Activated naive CD4-positive, alpha-beta T cell treated with anti-CD3 and anti-CD28 coated beads, Interleukin-2, amount 10 ng/mL, durations not matched to agents 7 days and 5 days (primary cell): ENCODE results near the gene SHBG.

Experiments used
- CTCF ChIA-PET: fragments of 350-600 bp; sonication (Branson Sonifier 250); formaldehyde crosslinking; loops from one replicate; lab custom pipeline; 2021; ENCODE audit warnings: antibody characterized with exemption; lab: Charles Lee
- DNase-seq: peaks from one replicate; pipeline ENCODE4 v3.0.0-alpha.2; 2020
- H3K27ac Mint-ChIP-seq: one replicate; pipeline ENCODE4 v1.8.0; 2021; ENCODE audit warnings: mild to moderate bottlenecking, moderate library complexity, mixed read lengths
- H3K27me3 Mint-ChIP-seq: one replicate; pipeline ENCODE4 v1.8.0; 2021; ENCODE audit warnings: mild to moderate bottlenecking, mixed read lengths
- H3K36me3 Mint-ChIP-seq: one replicate; pipeline ENCODE4 v1.8.0; 2021; ENCODE audit warnings: mixed read lengths
- H3K4me1 Mint-ChIP-seq: one replicate; pipeline ENCODE4 v1.8.0; 2021; ENCODE audit warnings: mixed read lengths
- H3K4me3 Mint-ChIP-seq: one replicate; pipeline ENCODE4 v1.8.0; 2021; ENCODE audit warnings: mild to moderate bottlenecking, moderate library complexity, mixed read lengths
- H3K9me3 Mint-ChIP-seq: one replicate; pipeline ENCODE4 v1.8.0; 2021; ENCODE audit warnings: mixed read lengths

SHBG gene

DNA sequence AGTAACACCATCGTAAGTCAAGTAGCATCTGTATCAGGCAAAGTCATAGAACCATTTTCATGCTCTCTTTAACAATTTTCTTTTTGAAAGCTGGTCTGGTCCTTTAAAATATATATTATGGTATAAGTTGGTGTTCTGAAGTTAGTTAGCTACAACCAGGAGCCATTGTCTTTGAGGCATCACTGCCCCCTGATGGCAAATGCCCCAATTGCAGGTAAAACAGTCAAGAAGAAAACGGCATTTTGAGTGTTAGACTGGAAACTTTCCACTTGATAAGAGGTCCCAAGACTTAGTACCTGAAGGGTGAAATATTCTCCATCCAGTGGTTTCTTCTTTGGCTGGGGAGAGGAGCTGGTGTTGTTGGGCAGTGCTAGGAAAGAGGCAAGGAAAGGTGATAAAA is 43.3 kb downstream of the SHBG start:
- no peaks in the 10 kb centered on the region for H3K4me1 Mint-ChIP-seq
- no peak overlapping the region for H3K27ac Mint-ChIP-seq
- H3K36me3 Mint-ChIP-seq, result peaks cover 60% of the 10 kb centered on the region
- peaks cover 10% of the 10 kb centered on the region for H3K9me3 Mint-ChIP-seq
- CTCF ChIA-PET, result interaction anchor here (0.6 to 2.2 kb wide), 10 partner anchors 10 to 253 kb away, joined by 3 to 11 read pairs (median 3); partner anchors contain the start of genes SAT2, TP53 and WRAP53
- peak; percentile 66 for DNase-seq
- no peaks in the 10 kb centered on the region for H3K27me3 Mint-ChIP-seq
- no peak overlapping the region for H3K4me3 Mint-ChIP-seq

DNA sequence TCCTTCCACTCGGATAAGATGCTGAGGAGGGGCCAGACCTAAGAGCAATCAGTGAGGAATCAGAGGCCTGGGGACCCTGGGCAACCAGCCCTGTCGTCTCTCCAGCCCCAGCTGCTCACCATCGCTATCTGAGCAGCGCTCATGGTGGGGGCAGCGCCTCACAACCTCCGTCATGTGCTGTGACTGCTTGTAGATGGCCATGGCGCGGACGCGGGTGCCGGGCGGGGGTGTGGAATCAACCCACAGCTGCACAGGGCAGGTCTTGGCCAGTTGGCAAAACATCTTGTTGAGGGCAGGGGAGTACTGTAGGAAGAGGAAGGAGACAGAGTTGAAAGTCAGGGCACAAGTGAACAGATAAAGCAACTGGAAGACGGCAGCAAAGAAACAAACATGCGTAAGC is 45.0 kb downstream of the SHBG start:
- Mint-ChIP-seq H3K4me3 (no peak overlapping the region), H3K27ac (no peak overlapping the region), H3K27me3 (no peaks in the 10 kb centered on the region), H3K4me1 (no peaks in the 10 kb centered on the region), H3K9me3 (peaks cover 10% of the 10 kb centered on the region), H3K36me3 (peaks cover 53% of the 10 kb centered on the region)
- CTCF ChIA-PET, result interaction anchor here (1.0 to 1.6 kb wide), 2 partner anchors 42 to 319 kb away, joined by 3 read pairs; no protein-coding TSS in a partner anchor
- DNase-seq, result no peak

DNA sequence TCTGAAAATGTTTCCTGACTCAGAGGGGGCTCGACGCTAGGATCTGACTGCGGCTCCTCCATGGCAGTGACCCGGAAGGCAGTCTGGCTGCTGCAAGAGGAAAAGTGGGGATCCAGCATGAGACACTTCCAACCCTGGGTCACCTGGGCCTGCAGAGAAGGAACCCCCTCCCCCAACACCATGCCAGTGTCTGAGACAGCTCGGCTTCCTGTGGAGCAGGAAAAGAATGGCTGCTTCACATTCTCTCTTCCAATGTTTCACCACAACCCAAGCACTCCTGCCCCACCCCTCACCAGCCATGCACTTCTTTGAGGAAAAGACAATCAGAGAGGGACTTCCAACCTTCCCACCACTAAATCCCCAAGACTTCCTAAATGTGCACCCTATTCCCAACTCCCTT is 46.6 kb downstream of the SHBG start:
- Mint-ChIP-seq H3K4me1 (no peaks in the 10 kb centered on the region), H3K27me3 (no peaks in the 10 kb centered on the region), H3K9me3 (peaks cover 10% of the 10 kb centered on the region), H3K36me3 (peaks cover 45% of the 10 kb centered on the region), H3K27ac (no peak overlapping the region), H3K4me3 (no peak overlapping the region)
- DNase-seq, result no peak
- CTCF ChIA-PET, result no interaction called here

DNA sequence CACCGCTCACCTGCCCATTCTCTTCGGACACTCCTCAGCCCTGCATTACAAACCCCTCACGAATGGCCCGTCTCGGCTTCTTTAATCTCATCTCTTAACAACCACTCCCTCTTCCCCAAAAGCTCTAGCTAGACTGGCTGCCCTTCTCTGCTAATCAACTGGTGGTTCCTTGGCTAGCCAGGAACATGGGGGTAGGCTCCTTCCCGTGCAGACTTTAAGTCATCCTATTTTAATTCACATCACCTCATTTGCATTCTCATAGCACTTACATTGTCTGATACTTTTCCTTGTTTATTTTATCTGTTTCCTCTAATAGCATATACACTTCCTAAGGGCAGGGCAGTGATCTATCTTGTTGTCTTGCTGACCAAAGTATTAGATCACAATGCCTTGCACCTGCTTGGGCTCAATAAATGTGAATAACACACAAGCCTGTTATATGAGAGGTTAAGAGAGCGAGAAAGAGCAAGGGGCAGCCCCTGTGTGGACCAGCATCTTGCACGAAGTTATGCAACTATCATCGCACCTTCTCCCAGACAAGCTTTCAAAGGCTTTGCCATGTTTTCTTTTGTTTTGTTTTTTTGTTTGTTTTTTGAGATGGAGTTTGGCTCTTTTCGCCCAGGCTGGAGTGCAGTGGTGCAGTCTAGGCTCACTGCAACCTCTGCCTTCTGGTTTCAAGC is 47.6 kb downstream of the SHBG start:
- no peak for DNase-seq

More for the DNA sequence above, 47.6 kb downstream of the SHBG start:
- peaks cover 10% of the 10 kb centered on the region for H3K9me3 Mint-ChIP-seq
- CTCF ChIA-PET, result interaction anchor here (0.6 to 0.7 kb wide), 2 partner anchors 21 to 45 kb away, joined by 3 to 4 read pairs; no protein-coding TSS in a partner anchor
- peaks cover 42% of the 10 kb centered on the region for H3K36me3 Mint-ChIP-seq
- H3K27ac Mint-ChIP-seq, result no peak overlapping the region
- H3K27me3 Mint-ChIP-seq, result no peaks in the 10 kb centered on the region
- H3K4me1 Mint-ChIP-seq, result peaks cover 2% of the 10 kb centered on the region
- H3K4me3 Mint-ChIP-seq, result no peak overlapping the region
